ENCODE results near the gene SIRPA. TPM values are rescaled to one million over a fixed set of nuclear protein-coding genes. Genes with fewer than 3 reads are reported as not detected.

SIRPA gene
- total and polyA plus RNA-seq, 12 donors = 9.7 to 45.8 (median 24.8) TPM

DNA sequence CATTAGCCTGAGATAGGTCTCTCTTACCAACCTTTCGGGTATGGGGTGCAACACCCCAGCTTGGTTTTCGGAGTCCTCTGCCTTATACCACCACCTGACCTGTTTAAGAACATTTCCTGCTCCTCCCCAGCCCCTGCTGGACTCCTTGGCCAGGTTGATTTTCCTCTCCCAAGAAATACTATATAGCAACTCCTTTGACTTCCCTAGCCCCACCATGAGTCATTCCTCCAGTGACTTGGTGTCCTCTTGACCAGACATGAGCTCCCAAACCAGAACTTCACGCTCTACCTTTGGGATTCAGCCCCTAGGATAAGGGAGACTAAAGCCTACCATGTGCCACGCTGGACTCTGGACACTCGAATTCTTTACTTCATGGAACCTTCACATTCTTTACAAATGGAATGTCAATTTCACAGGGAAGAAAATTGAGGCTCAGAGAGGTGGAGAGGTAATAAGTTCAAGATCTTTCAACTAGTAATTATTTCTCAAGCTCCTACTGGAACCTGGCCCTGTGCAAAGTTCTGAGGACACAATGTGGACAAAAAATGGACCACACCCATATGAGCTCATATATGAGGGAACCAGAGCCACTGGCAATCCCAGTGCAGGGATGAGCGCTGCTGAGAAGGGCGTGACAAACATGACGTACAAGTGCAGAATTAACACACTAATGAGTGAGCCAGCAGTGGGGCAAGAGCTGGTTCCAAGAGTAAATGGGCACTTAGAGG lies 48.2 kb downstream of the SIRPA start:
- Histone ChIP-seq H3K9me3 (no peaks in the 10 kb centered on the region), H3K4me1 (peaks cover 0 to 82% (median 15%) of the 10 kb centered on the region in 9 donors), H3K27me3 (peaks cover 0 to 37% (median 8%) of the 10 kb centered on the region in 7 donors), H3K36me3 (peaks cover 0 to 6% (median 0%) of the 10 kb centered on the region in 9 donors), H3K4me3 (no peak overlapping the region), H3K27ac (peak overlapping the region in 1 of 10 donors; percentile 88)
- intact Hi-C loops (cut with DNase I) = loop anchor here in 1 of 10 donors (10.0 kb wide), 1 partner anchor 139 kb away; no protein-coding TSS in a partner anchor
- DNase-seq (no peak), ATAC-seq (peak in 4 of 8 donors; percentile 27 to 77 (median 46))
- TF ChIP-seq, protein P1, sequence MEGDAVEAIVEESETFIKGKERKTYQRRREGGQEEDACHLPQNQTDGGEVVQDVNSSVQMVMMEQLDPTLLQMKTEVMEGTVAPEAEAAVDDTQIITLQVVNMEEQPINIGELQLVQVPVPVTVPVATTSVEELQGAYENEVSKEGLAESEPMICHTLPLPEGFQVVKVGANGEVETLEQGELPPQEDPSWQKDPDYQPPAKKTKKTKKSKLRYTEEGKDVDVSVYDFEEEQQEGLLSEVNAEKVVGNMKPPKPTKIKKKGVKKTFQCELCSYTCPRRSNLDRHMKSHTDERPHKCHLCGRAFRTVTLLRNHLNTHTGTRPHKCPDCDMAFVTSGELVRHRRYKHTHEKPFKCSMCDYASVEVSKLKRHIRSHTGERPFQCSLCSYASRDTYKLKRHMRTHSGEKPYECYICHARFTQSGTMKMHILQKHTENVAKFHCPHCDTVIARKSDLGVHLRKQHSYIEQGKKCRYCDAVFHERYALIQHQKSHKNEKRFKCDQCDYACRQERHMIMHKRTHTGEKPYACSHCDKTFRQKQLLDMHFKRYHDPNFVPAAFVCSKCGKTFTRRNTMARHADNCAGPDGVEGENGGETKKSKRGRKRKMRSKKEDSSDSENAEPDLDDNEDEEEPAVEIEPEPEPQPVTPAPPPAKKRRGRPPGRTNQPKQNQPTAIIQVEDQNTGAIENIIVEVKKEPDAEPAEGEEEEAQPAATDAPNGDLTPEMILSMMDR (IDR thresholded peaks at IDR 0.05) = no peak
- WGBS, 2 donors = 76 to 77% methylated on average over 8 of the region's 8 CpGs

DNA sequence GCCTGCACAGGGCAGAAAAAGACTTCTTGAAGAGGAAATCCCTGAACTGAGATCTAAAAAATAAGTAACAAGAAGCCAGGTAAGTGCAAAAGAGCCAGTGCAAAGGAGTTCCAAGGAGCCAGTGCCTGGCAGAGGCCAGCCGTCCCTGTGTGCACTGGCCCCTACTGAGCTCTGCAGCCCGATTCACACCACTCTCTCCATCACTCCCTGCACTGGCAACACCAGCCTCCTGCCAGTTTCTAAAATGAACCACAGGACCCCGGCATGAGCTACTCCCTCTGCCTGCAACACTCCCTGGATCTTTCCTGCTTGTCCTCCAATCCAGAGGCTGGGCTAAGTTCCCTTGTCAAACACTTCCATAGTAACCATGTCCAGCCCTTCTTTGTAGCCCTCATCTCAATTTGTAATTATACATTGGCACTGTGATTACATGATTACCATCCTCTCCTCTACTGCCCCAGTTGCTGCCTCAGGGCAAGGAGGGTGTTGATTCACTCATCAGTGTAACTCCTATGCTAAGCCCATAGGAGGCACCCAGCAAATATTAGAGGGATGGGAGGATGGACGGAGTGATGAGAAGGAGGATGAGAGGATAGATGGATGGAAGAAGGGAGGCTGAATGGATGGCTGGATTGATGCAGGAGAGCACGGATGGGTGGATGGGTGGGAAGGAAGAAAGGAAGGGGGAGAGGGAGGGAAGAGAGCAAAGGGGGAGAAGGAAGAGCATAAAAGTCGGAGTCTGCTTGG lies 49.3 kb downstream of the SIRPA start:
- peaks cover 0 to 88% (median 15%) of the 10 kb centered on the region in 9 donors for H3K4me1 ChIP-seq
- peak in 1 of 8 donors; percentile 9 for ATAC-seq

DNA sequence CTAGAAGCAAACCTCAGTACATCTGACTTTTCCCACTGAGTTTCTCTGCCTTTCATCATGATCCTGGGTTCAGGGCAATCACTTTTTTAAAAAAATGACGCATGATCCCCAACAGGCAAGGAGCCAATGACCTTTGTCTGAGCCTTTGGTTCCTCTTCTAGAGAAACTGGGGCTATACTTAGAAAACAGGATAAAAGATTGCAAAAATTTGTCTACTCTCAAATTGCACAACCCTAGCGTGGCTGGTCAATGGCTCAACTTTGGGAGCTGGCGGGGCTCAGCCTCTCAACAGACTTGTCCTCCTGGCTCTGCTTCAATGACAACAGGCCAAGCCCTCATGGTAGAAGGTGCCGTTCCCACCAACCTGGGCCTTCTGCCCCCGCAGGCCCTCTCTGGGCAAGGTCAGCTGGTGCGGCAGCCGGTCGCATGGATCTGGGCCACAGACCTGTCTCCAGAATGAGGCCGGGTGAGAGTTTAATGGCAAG lies 50.0 kb downstream of the SIRPA start:
- intact Hi-C loops (cut with DNase I) = loop anchor here in 1 of 10 donors (10.0 kb wide), 1 partner anchor 140 kb away; no protein-coding TSS in a partner anchor
- peak overlapping the region in 1 of 10 donors; percentile 26 for H3K4me3 ChIP-seq
- 69 to 88% methylated on average over 9 of the region's 9 CpGs for WGBS, 2 donors
- peaks cover 0 to 94% (median 15%) of the 10 kb centered on the region in 9 donors for H3K4me1 ChIP-seq
- H3K36me3 ChIP-seq = no peaks in the 10 kb centered on the region
- peak overlapping the region in 2 of 10 donors; percentile 6 to 88 for H3K27ac ChIP-seq
- peaks cover 0 to 37% (median 8%) of the 10 kb centered on the region in 7 donors for H3K27me3 ChIP-seq
- H3K9me3 ChIP-seq = no peaks in the 10 kb centered on the region
- TF ChIP-seq, protein P1 (IDR thresholded peaks at IDR 0.05) = no peak
- DNase-seq = peak; percentile 35 to 46
- peak; percentile 34 to 71 (median 55) for ATAC-seq

More for the DNA sequence above, 49.3 kb downstream of the SIRPA start:
- H3K9me3 ChIP-seq = no peaks in the 10 kb centered on the region
- peaks cover 0 to 37% (median 8%) of the 10 kb centered on the region in 7 donors for H3K27me3 ChIP-seq
- DNase-seq = no peak
- intact Hi-C loops (cut with DNase I) = loop anchor here in 1 of 10 donors (10.0 kb wide), 1 partner anchor 140 kb away; no protein-coding TSS in a partner anchor
- TF ChIP-seq, protein P1 (IDR thresholded peaks at IDR 0.05) = no peak
- H3K27ac ChIP-seq = peak overlapping the region in 3 of 10 donors; percentile 6 to 88 (median 22)
- 77 to 88% methylated on average over 6 of the region's 6 CpGs for WGBS, 2 donors
- H3K36me3 ChIP-seq = no peaks in the 10 kb centered on the region
- H3K4me3 ChIP-seq = no peak overlapping the region

DNA sequence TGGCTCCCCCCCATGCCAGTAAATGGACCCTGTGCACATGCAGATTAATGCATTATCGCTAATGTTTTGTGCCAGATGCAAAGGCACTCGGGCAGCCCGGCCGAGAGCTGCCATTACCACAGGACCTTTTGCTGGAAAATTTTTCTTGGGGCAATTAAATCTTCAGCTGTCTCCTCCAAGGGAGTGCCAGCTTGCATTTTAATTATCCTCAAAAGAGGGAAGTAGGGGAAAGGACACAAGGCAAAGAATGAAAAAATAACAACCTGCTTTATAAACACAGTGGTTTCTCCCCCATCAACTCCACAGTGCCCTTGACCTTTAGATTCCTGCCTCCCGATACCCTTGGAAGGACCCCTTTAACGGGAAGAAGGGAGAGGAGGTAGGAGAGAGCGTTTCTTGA lies 50.5 kb downstream of the SIRPA start:
- intact Hi-C loops (cut with DNase I) = loop anchor here in 1 of 10 donors (10.0 kb wide), 1 partner anchor 141 kb away; no protein-coding TSS in a partner anchor
- no peaks in the 10 kb centered on the region for H3K36me3 ChIP-seq
- H3K4me3 ChIP-seq = peak overlapping the region in 1 of 10 donors; percentile 26
- WGBS, 2 donors = 70 to 87% methylated on average over 7 of the region's 7 CpGs
- H3K4me1 ChIP-seq = peaks cover 0 to 94% (median 15%) of the 10 kb centered on the region in 9 donors
- peak overlapping the region in 2 of 10 donors; percentile 20 to 88 for H3K27ac ChIP-seq
- TF ChIP-seq, protein P1 (IDR thresholded peaks at IDR 0.05) = no peak
- ATAC-seq (no peak), DNase-seq (no peak)
- H3K9me3 ChIP-seq = no peaks in the 10 kb centered on the region
- peaks cover 0 to 37% (median 8%) of the 10 kb centered on the region in 7 donors for H3K27me3 ChIP-seq
